Lower leg skin (tissue), 3 donors: ENCODE data around the gene SLC9A9.

Source experiments
- POLR2A ChIP-seq, 2 donors: fragments of 450-650 bp; IDR thresholded peaks; one replicate each; pipeline ENCODE4 v1.6.1; 2016 to 2017; ENCODE audit warnings: antibody characterized with exemption in 2 of 2, mild to moderate bottlenecking in 1 of 2, moderate library complexity in 1 of 2
- TF ChIP-seq, protein P1 (sequence below), 3 donors: fragments of 450-650 bp; IDR thresholded peaks; one replicate each; pipeline ENCODE4 v1.5.1; 2016; ENCODE audit warnings: antibody characterized with exemption in 3 of 3, mild to moderate bottlenecking in 3 of 3, moderate library complexity in 2 of 3

DNA sequence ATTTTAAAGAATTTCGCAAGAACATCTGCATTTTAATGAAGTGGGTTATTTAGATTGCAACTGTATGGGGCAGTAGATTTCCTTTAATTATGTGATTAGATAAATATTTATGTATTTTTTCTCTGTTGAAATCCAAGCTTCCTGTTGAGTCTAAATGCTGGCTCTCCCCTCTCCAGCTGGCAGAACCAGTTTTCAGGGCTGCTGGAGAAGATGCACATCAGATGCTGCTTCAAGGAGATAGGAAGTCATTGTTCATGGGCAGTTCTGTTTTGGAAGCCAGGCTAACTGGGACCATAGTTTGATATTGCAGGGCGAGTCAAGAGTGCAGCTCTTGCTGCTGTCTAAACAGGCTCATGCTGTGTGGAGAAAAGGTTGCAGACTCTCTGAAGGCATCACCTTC is 97.4 kb downstream of the SLC9A9 start:
- TF ChIP-seq, protein P1, sequence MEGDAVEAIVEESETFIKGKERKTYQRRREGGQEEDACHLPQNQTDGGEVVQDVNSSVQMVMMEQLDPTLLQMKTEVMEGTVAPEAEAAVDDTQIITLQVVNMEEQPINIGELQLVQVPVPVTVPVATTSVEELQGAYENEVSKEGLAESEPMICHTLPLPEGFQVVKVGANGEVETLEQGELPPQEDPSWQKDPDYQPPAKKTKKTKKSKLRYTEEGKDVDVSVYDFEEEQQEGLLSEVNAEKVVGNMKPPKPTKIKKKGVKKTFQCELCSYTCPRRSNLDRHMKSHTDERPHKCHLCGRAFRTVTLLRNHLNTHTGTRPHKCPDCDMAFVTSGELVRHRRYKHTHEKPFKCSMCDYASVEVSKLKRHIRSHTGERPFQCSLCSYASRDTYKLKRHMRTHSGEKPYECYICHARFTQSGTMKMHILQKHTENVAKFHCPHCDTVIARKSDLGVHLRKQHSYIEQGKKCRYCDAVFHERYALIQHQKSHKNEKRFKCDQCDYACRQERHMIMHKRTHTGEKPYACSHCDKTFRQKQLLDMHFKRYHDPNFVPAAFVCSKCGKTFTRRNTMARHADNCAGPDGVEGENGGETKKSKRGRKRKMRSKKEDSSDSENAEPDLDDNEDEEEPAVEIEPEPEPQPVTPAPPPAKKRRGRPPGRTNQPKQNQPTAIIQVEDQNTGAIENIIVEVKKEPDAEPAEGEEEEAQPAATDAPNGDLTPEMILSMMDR (IDR thresholded peaks at IDR 0.05): no peak
- no peak for TF ChIP-seq POLR2A (IDR thresholded peaks at IDR 0.05)
